SK-N-SH (cell line): ENCODE measurements around the gene GAS6. TPM values are rescaled to one million over a fixed set of nuclear protein-coding genes. Genes with fewer than 3 reads are reported as not detected.

Experiments
- CTCF ChIA-PET: fragments of 300-600, 350-600 bp; formaldehyde crosslinking; extraction: SDS; loops from one replicate; lab custom pipeline; 2021; lab: Yijun Ruan, JAX
- POLR2A ChIA-PET: fragments of 350-600 bp; sonication (Branson Sonifier 250); formaldehyde crosslinking; extraction: SDS; loops from one replicate; lab custom pipeline; 2020; ENCODE audit warnings: antibody characterized with exemption, inconsistent platforms; lab: Yijun Ruan, JAX
- DNase-seq: peaks from one replicate; pipeline ENCODE4 v3.0.0; 2012
- H2AFZ ChIP-seq: fragments of 200-600 bp; sonication (generic); 2 replicates; pipeline ENCODE4 v1.8.1; 2016; ENCODE audit warnings: antibody characterized with exemption, mild to moderate bottlenecking, low read depth
- H3F3A ChIP-seq: fragments of 200-600 bp; sonication (generic); replicated peaks from 2 replicates; pipeline ENCODE3; 2016; ENCODE audit warnings: antibody characterized with exemption, mild to moderate bottlenecking; ENCODE audit not compliant: insufficient read depth
- H3K27ac ChIP-seq, 2 experiments: fragments of 200-500 bp in 1 of 2; fragments of 200-600 bp in 1 of 2; sonication (Bioruptor generic) in 1 of 2; sonication (generic), shearing (Covaris generic) in 1 of 2; 2 replicates each; pipeline versions ENCODE4 v1.5.1 to v1.6.1; 2014 to 2016; ENCODE audit warnings: low read depth in 2 of 2, inconsistent platforms in 1 of 2, low read length in 1 of 2, mild to moderate bottlenecking in 1 of 2, mixed read lengths in 1 of 2
- H3K27me3 ChIP-seq: fragments of 200-600 bp; sonication (generic), shearing (Covaris generic); 2 replicates; pipeline ENCODE4 v1.6.1; 2016; ENCODE audit warnings: mixed run types; ENCODE audit not compliant: insufficient read depth
- H3K36me3 ChIP-seq, 2 experiments: fragments of 200-500 bp in 1 of 2; fragments of 200-600 bp in 1 of 2; sonication (Bioruptor generic) in 1 of 2; sonication (generic) in 1 of 2; replicated peaks in 1 of 2; 2 replicates each; pipeline versions ENCODE3 to v1.5.1; 2014 to 2016; ENCODE audit warnings: low read length in 1 of 2, mild to moderate bottlenecking in 1 of 2; ENCODE audit not compliant: insufficient read depth in 2 of 2, control insufficient read depth in 1 of 2
- H3K4me1 ChIP-seq, 2 experiments: fragments of 200-500 bp in 1 of 2; fragments of 200-600 bp in 1 of 2; sonication (Bioruptor generic) in 1 of 2; sonication (generic), shearing (Covaris generic) in 1 of 2; 2 replicates each; pipeline versions ENCODE4 v1.5.1 to v1.6.1; 2014 to 2016; ENCODE audit warnings: low read depth in 1 of 2, low read length in 1 of 2, mixed run types in 1 of 2; ENCODE audit not compliant: insufficient read depth in 2 of 2, control insufficient read depth in 1 of 2
- H3K4me2 ChIP-seq: fragments of 200-600 bp; sonication (generic), shearing (Covaris generic); 2 replicates; pipeline ENCODE4 v1.6.1; 2017; ENCODE audit warnings: mixed run types
- H3K4me3 ChIP-seq, 2 experiments: fragments of 200-500 bp in 1 of 2; fragments of 200-600 bp in 1 of 2; sonication (Bioruptor generic) in 1 of 2; sonication (generic), shearing (Covaris generic) in 1 of 2; 2 replicates each; pipeline versions ENCODE4 v1.5.1 to v1.8.1; 2014 to 2016; ENCODE audit warnings: low read depth in 2 of 2, inconsistent platforms in 1 of 2, low read length in 1 of 2, mild to moderate bottlenecking in 1 of 2, mixed read lengths in 1 of 2, moderate library complexity in 1 of 2
- H3K79me2 ChIP-seq: fragments of 200-600 bp; sonication (generic); 2 replicates; pipeline ENCODE4 v1.8.1; 2017; ENCODE audit warnings: mild to moderate bottlenecking; ENCODE audit not compliant: insufficient read depth
- H3K9ac ChIP-seq: fragments of 200-600 bp; sonication (generic); 2 replicates; pipeline ENCODE4 v1.6.1; 2017; ENCODE audit warnings: mixed run types
- H3K9me2 ChIP-seq: fragments of 200-600 bp; sonication (generic); 2 replicates; pipeline ENCODE4 v1.6.1; 2017; ENCODE audit warnings: mixed run types
- H3K9me3 ChIP-seq: fragments of 200-600 bp; sonication (generic); 2 replicates; pipeline ENCODE4 v1.6.1; 2017; ENCODE audit warnings: mixed run types, mild to moderate bottlenecking, moderate library complexity
- H4K20me1 ChIP-seq: fragments of 200-600 bp; sonication (generic); 2 replicates; pipeline ENCODE4 v1.6.1; 2017; ENCODE audit warnings: mild to moderate bottlenecking, mixed run types; ENCODE audit not compliant: insufficient read depth
- GABPA ChIP-seq: IDR thresholded peaks from 2 replicates; pipeline ENCODE4 v1.4.0; 2012; ENCODE audit warnings: low read depth, mild to moderate bottlenecking
- GATA2 ChIP-seq: sonication (generic); formaldehyde crosslinking; IDR thresholded peaks from 2 replicates; pipeline ENCODE4 v1.5.0; 2020; ENCODE audit warnings: mild to moderate bottlenecking, missing genetic modification reagents
- MXI1 ChIP-seq: IDR thresholded peaks from 2 replicates; pipeline ENCODE4 v1.6.1; 2012; ENCODE audit warnings: mild to moderate bottlenecking, low read depth, low read length, improper control_type of control experiment
- RCOR1 ChIP-seq: fragments of 150-350 bp; IDR thresholded peaks from 2 replicates; pipeline ENCODE4 v1.6.1; 2017; ENCODE audit warnings: antibody characterized with exemption, low read length
- RFX5 ChIP-seq: IDR thresholded peaks from 2 replicates; pipeline ENCODE4 v1.6.1; 2012; ENCODE audit warnings: mild to moderate bottlenecking, improper control_type of control experiment, low read length
- TCF12 ChIP-seq: IDR thresholded peaks from 2 replicates; pipeline ENCODE4 v1.4.0; 2012
- USF2 ChIP-seq: fragments of 150-350 bp; IDR thresholded peaks from 2 replicates; pipeline ENCODE4 v1.6.1; 2017; ENCODE audit warnings: antibody characterized with exemption, low read length, low read depth, borderline replicate concordance
- ZBTB33 ChIP-seq: IDR thresholded peaks from 2 replicates; pipeline ENCODE4 v1.4.0; 2012; ENCODE audit warnings: low read depth, borderline replicate concordance
- WGBS: methylation state at CpG from one replicate; pipeline ENCODE4 v1.1.6; 2017; ENCODE audit warnings: low lambda C conversion rate; 5-methylcytosine and 5-hydroxymethylcytosine counted together
- polyA plus RNA-seq, 3 experiments: library from polyadenylated mRNA; depleted of rRNA; stranded (reverse); fragments of >200 nt; gene quantifications; 2 replicates each; pipeline ENCODE4 v1.2.3, GENCODE V29; 2012

GAS6 gene
- polyA plus RNA-seq, 1 of the 3 experiments (the other 2 are of a cell fraction): 380 TPM

GRCh38 chr13:113805431-113806103, 58.3 kb downstream of the GAS6 start:
- CTCF ChIA-PET: no interaction called here
- DNase-seq: no peak
- 83% methylated on average over 12 of the region's 27 CpGs for WGBS

DNA sequence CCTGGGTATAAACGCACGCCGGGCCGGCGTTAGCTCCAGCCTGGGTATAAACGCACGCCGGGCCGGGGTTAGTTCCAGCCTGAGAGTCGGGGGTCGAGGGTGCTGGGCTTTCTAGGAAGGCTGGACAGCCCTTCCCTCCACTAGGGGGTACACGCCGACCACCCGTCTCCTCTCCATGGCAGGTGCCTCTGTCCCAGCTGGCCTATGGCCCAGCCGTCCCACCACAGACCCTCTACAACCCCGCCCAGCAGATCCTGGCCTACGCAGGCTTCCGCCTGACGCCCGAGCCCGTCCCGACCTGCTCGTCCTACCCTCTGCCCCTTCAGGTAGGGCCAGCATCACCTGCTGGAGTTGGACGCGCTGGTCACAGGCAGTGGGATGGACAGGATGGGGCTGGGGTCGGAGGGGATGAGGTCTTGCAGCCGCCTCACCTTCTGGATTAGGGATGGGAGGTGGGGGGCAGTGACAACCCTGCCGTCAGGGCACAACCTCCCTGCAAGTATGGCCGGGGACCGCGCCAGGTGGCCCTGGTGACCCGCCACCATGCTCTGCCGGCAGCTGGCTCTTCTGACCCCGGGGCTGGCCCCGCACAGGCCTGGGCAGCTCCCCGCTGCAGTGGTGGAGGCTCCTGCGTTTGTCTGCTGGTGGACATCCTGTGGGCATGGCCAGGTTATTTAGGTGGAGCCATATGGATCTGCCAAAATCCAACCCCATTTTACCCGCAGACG, 59.0 kb downstream of the GAS6 start:
- Histone ChIP-seq H4K20me1 (no peaks in the 10 kb centered on the region), H3K4me2 (no peak overlapping the region), H3K4me1 (peaks cover 0 to 13% of the 10 kb centered on the region in 2 experiments; a peak in 1 of 4 replicates), H3K27ac (no peak overlapping the region), H3K4me3 (no peak overlapping the region), H3K9ac (no peak overlapping the region), H3F3A (no peaks in the 10 kb centered on the region), H3K9me3 (no peaks in the 10 kb centered on the region), H3K27me3 (no peaks in the 10 kb centered on the region), H3K9me2 (no peaks in the 10 kb centered on the region), H3K79me2 (no peaks in the 10 kb centered on the region), H3K36me3 (no peaks in the 10 kb centered on the region), H2AFZ (no peak overlapping the region)
- no peak for DNase-seq
- ChIA-PET CTCF (no interaction called here), POLR2A (no interaction called here)
- WGBS: 88% methylated on average over 24 of the region's 39 CpGs
- TF ChIP-seq MXI1 (no peak), GABPA (no peak), RFX5 (no peak), USF2 (no peak)

More at GRCh38 chr13:113805431-113806103, 58.3 kb downstream of the GAS6 start:
- Histone ChIP-seq H3K27ac (no peak overlapping the region), H3F3A (no peaks in the 10 kb centered on the region), H4K20me1 (no peaks in the 10 kb centered on the region), H2AFZ (no peak overlapping the region), H3K4me2 (no peak overlapping the region), H3K36me3 (no peaks in the 10 kb centered on the region), H3K9me2 (no peaks in the 10 kb centered on the region), H3K27me3 (no peaks in the 10 kb centered on the region), H3K9ac (no peak overlapping the region), H3K4me3 (no peak overlapping the region), H3K4me1 (peaks cover 0 to 13% of the 10 kb centered on the region in 2 experiments; a peak in 1 of 4 replicates), H3K79me2 (no peaks in the 10 kb centered on the region), H3K9me3 (no peaks in the 10 kb centered on the region)
- no peak for TF ChIP-seq RCOR1
- TF ChIP-seq TCF12: no peak
- no peak for TF ChIP-seq GATA2 (CRISPR knock-in tag)
- TF ChIP-seq ZBTB33: no peak
- POLR2A ChIA-PET: no interaction called here
